GM12878 (cell line): ENCODE data around the gene RSRP1. TPM values are rescaled to one million over a fixed set of nuclear protein-coding genes. Genes with fewer than 3 reads are reported as not detected.

Experiments
- ASH2L ChIP-seq: fragments of 300-600, 200-600 bp; sonication (generic); IDR thresholded peaks from 2 replicates; pipeline ENCODE4 v1.6.1; 2017; ENCODE audit warnings: low read depth, mild to moderate bottlenecking, borderline replicate concordance
- BACH1 ChIP-seq: fragments of 450-650 bp; IDR thresholded peaks from 2 replicates; pipeline ENCODE4 v1.6.1; 2017; ENCODE audit warnings: mild to moderate bottlenecking, borderline replicate concordance
- BCL11A ChIP-seq: IDR thresholded peaks from 2 replicates; pipeline ENCODE4 v1.6.1; 2011; ENCODE audit warnings: low read depth, low read length
- BMI1 ChIP-seq: fragments of 450-650 bp; IDR thresholded peaks from 2 replicates; pipeline ENCODE4 v1.6.1; 2016; ENCODE audit warnings: mild to moderate bottlenecking, moderate library complexity, borderline replicate concordance
- CREB1 ChIP-seq: IDR thresholded peaks from 2 replicates; pipeline ENCODE4 v1.6.1; 2012; ENCODE audit warnings: low read depth, mild to moderate bottlenecking, inconsistent platforms
- EZH2 ChIP-seq: IDR thresholded peaks from 2 replicates; pipeline ENCODE4 v1.6.1; 2012; ENCODE audit warnings: low read depth, mild to moderate bottlenecking, control low read depth, inconsistent platforms, low read length, borderline replicate concordance; ENCODE audit not compliant: control insufficient read depth
- FOS ChIP-seq: IDR thresholded peaks from 3 replicates; pipeline ENCODE4 v1.6.1; 2011; ENCODE audit warnings: borderline replicate concordance; ENCODE audit not compliant: insufficient read length; ENCODE audit errors: extremely low read depth
- GABPA ChIP-seq: IDR thresholded peaks from 2 replicates; pipeline ENCODE4 v1.6.1; 2014; ENCODE audit warnings: antibody characterized with exemption, low read depth, mild to moderate bottlenecking, inconsistent platforms
- HCFC1 ChIP-seq: fragments of 150-350 bp; IDR thresholded peaks from 2 replicates; pipeline ENCODE4 v1.6.1; 2014; ENCODE audit warnings: low read length
- HDAC6 ChIP-seq: fragments of 200-600 bp; sonication (generic); IDR thresholded peaks from one replicate; pipeline ENCODE4 v1.8.0; 2017; ENCODE audit warnings: antibody characterized with exemption; ENCODE audit not compliant: unreplicated experiment
- KDM1A ChIP-seq: fragments of 200-600 bp; sonication (generic); IDR thresholded peaks from 2 replicates; pipeline ENCODE4 v1.6.1; 2016; ENCODE audit warnings: borderline replicate concordance
- KLF5 ChIP-seq: fragments of 450-650 bp; IDR thresholded peaks from 2 replicates; pipeline ENCODE4 v1.6.1; 2014; ENCODE audit warnings: mild to moderate bottlenecking; ENCODE audit not compliant: partially characterized antibody
- SMAD1 ChIP-seq: fragments of 450-650 bp; IDR thresholded peaks from 2 replicates; pipeline ENCODE4 v1.6.1; 2018; ENCODE audit warnings: mild to moderate bottlenecking, low read depth; ENCODE audit not compliant: partially characterized antibody
- SP1 ChIP-seq: IDR thresholded peaks from one replicate; pipeline ENCODE4 v1.6.1; 2011; ENCODE audit warnings: low read depth, low read length
- TARDBP ChIP-seq: IDR thresholded peaks from 2 replicates; pipeline ENCODE4 v1.6.1; 2016; ENCODE audit warnings: borderline replicate concordance
- TCF3 ChIP-seq: IDR thresholded peaks from 2 replicates; pipeline ENCODE4 v1.6.1; 2012; ENCODE audit warnings: low read depth, mild to moderate bottlenecking, low read length, borderline replicate concordance; ENCODE audit not compliant: insufficient read depth
- ZNF217 ChIP-seq: fragments of 450-650 bp; IDR thresholded peaks from 2 replicates; pipeline ENCODE4 v1.6.1; 2017; ENCODE audit warnings: antibody characterized with exemption, mild to moderate bottlenecking
- ZNF384 ChIP-seq: IDR thresholded peaks from 2 replicates; pipeline ENCODE4 v1.6.1; 2012; ENCODE audit warnings: low read depth, mild to moderate bottlenecking, low read length, improper control_type of control experiment, borderline replicate concordance
- polyA plus RNA-seq, 11 experiments: library from polyadenylated mRNA; depleted of rRNA in 4 of 11; unstranded in 6 of 11; stranded (reverse) in 5 of 11; fragments of >200 nt; fragmentation: Nextera tagmentation in 4 of 11; fragmentation: Illumina TruSeq in 1 of 11; extraction: Ambion mirVana in 4 of 11; extraction: Trizol in 1 of 11; gene quantifications; 1 replicate in 1 of 11; 2 replicates in 10 of 11; pipeline versions ENCODE4 v1.2.1 to v1.2.3, GENCODE V29; 2011 to 2016; ENCODE audit warnings: inconsistent platforms in 2 of 11, missing spikeins in 2 of 11, low read depth in 1 of 11
- total RNA-seq, 4 experiments: library from RNA; depleted of rRNA in 3 of 4; stranded (reverse); fragments of >200 nt in 3 of 4; fragmentation: Illumina TruSeq in 1 of 4; extraction: Trizol in 1 of 4; gene quantifications; 2 replicates each; pipeline versions ENCODE4 v1.2.1 to v1.2.3, GENCODE V29; 2013 to 2021
- TF ChIP-seq, protein P1 (sequence below): fragments of 450-650 bp; IDR thresholded peaks from 2 replicates; pipeline ENCODE4 v1.6.1; 2016; ENCODE audit warnings: mild to moderate bottlenecking
- TF ChIP-seq, protein P2 (sequence below): fragments of 450-650 bp; formaldehyde crosslinking; IDR thresholded peaks from 2 replicates; pipeline ENCODE4 v1.5.0; 2022; ENCODE audit warnings: mild to moderate bottlenecking, missing genetic modification characterization
- TF ChIP-seq, protein P3 (sequence below): fragments of 150-350 bp; IDR thresholded peaks from 2 replicates; pipeline ENCODE4 v1.6.1; 2014; ENCODE audit warnings: mild to moderate bottlenecking, low read depth, low read length
- TF ChIP-seq, protein P4 (sequence below): IDR thresholded peaks from 2 replicates; pipeline ENCODE4 v1.6.1; 2011; ENCODE audit warnings: low read depth, mild to moderate bottlenecking, low read length, moderate library complexity, borderline replicate concordance; ENCODE audit errors: extremely low read depth
- TF ChIP-seq, protein P5 (sequence below): IDR thresholded peaks from 2 replicates; pipeline ENCODE4 v1.6.1; 2011; ENCODE audit warnings: borderline replicate concordance, low read depth, mild to moderate bottlenecking, moderate library complexity, mixed read lengths, low read length; ENCODE audit not compliant: insufficient read depth; ENCODE audit errors: extremely low read length

The RSRP1 gene
- total and polyA plus RNA-seq, 10 of the 15 experiments (the other 5 are each of a cell fraction or from before 2014, with no cell fraction given): 23.5 to 128 (median 90.0) TPM

DNA sequence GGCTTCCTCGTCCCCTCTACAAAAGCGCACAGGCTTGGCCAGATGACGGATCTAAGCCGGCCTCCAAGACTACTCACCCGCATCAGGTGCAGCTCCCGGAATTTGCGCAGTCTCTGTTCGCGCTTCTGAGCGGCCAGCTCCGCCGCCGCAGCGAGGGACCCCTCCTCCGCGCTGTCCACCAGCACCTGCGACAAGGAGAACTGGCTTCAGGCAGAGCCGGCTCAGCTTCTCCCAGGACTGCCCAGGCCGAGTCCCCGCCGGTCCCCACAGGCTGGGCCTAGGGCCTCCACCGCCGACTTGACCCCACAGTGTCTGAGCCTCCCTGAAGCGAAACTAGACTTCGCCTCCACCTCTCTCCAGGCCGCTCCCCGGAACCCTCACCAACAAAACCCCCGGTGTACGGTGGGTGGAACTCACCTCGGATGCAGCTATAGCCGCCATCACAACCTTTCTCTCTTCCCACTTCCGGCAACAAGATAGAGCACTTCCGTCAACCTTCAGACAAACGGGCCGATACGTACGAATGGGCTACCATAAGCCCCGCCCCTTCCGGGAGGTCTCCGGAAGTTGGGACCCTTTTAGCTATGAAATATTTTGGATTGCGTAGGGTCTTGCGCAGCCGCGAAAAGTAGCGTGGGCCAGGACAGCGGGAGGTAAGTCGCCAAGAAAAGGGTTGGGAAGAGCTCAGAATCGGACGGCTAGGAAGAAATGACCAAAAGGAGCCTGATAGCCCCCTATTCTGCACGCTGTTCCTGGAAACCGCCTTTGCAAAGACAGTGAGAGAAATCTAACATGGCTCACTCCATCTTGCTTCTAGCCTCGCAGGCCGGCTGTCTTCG is 15.0 kb downstream of the RSRP1 start, which contains the start of gene SYF2 (continued):
- no peak for TF ChIP-seq BMI1
- TF ChIP-seq ASH2L: no peak
- TF ChIP-seq ZNF384: no peak
- TF ChIP-seq, protein P1, sequence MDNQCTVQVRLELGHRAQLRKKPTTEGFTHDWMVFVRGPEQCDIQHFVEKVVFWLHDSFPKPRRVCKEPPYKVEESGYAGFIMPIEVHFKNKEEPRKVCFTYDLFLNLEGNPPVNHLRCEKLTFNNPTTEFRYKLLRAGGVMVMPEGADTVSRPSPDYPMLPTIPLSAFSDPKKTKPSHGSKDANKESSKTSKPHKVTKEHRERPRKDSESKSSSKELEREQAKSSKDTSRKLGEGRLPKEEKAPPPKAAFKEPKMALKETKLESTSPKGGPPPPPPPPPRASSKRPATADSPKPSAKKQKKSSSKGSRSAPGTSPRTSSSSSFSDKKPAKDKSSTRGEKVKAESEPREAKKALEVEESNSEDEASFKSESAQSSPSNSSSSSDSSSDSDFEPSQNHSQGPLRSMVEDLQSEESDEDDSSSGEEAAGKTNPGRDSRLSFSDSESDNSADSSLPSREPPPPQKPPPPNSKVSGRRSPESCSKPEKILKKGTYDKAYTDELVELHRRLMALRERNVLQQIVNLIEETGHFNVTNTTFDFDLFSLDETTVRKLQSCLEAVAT: peak; percentile 51; the same call in 1 of the 2 replicates
- no peak for TF ChIP-seq FOS
- TF ChIP-seq TARDBP: no peak
- no peak for TF ChIP-seq BACH1
- TF ChIP-seq HDAC6: no peak
- peak; percentile 95 for TF ChIP-seq KLF5
- no peak for TF ChIP-seq EZH2
- peak; percentile 38 for TF ChIP-seq SP1
- peak; percentile 82 for TF ChIP-seq CREB1
- no peak for TF ChIP-seq ZNF217
- no peak for TF ChIP-seq SMAD1
- no peak for TF ChIP-seq TCF3
- TF ChIP-seq, protein P2, sequence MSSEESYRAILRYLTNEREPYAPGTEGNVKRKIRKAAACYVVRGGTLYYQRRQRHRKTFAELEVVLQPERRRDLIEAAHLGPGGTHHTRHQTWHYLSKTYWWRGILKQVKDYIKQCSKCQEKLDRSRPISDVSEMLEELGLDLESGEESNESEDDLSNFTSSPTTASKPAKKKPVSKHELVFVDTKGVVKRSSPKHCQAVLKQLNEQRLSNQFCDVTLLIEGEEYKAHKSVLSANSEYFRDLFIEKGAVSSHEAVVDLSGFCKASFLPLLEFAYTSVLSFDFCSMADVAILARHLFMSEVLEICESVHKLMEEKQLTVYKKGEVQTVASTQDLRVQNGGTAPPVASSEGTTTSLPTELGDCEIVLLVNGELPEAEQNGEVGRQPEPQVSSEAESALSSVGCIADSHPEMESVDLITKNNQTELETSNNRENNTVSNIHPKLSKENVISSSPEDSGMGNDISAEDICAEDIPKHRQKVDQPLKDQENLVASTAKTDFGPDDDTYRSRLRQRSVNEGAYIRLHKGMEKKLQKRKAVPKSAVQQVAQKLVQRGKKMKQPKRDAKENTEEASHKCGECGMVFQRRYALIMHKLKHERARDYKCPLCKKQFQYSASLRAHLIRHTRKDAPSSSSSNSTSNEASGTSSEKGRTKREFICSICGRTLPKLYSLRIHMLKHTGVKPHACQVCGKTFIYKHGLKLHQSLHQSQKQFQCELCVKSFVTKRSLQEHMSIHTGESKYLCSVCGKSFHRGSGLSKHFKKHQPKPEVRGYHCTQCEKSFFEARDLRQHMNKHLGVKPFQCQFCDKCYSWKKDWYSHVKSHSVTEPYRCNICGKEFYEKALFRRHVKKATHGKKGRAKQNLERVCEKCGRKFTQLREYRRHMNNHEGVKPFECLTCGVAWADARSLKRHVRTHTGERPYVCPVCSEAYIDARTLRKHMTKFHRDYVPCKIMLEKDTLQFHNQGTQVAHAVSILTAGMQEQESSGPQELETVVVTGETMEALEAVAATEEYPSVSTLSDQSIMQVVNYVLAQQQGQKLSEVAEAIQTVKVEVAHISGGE (CRISPR knock-in tag): no peak
- TF ChIP-seq, protein P3, sequence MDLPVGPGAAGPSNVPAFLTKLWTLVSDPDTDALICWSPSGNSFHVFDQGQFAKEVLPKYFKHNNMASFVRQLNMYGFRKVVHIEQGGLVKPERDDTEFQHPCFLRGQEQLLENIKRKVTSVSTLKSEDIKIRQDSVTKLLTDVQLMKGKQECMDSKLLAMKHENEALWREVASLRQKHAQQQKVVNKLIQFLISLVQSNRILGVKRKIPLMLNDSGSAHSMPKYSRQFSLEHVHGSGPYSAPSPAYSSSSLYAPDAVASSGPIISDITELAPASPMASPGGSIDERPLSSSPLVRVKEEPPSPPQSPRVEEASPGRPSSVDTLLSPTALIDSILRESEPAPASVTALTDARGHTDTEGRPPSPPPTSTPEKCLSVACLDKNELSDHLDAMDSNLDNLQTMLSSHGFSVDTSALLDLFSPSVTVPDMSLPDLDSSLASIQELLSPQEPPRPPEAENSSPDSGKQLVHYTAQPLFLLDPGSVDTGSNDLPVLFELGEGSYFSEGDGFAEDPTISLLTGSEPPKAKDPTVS: no peak
- TF ChIP-seq GABPA: peak; percentile 96
- TF ChIP-seq BCL11A: no peak
- TF ChIP-seq, protein P4, sequence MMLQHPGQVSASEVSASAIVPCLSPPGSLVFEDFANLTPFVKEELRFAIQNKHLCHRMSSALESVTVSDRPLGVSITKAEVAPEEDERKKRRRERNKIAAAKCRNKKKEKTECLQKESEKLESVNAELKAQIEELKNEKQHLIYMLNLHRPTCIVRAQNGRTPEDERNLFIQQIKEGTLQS: no peak
- no peak for TF ChIP-seq KDM1A
- TF ChIP-seq, protein P5, sequence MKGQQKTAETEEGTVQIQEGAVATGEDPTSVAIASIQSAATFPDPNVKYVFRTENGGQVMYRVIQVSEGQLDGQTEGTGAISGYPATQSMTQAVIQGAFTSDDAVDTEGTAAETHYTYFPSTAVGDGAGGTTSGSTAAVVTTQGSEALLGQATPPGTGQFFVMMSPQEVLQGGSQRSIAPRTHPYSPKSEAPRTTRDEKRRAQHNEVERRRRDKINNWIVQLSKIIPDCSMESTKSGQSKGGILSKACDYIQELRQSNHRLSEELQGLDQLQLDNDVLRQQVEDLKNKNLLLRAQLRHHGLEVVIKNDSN: no peak
- peak; percentile 57 for TF ChIP-seq HCFC1
